22Rv1 (cell line): Measurements from ENCODE around the gene PKN1.
A peak's percentile ranks its signal among the peaks of the same experiment; 100 is the strongest.

Experiments
- H3K27ac ChIP-seq: fragments of 450-650 bp; 2 replicates; pipeline ENCODE4 v1.5.1; 2017
- ZFX ChIP-seq: fragments of 450-650 bp; IDR thresholded peaks from 2 replicates; pipeline ENCODE4 v1.6.1; 2017; ENCODE audit warnings: antibody characterized with exemption, borderline replicate concordance
- TF ChIP-seq, protein P1 (sequence below): fragments of 450-650 bp; IDR thresholded peaks from 2 replicates; pipeline ENCODE4 v1.5.1; 2017; ENCODE audit warnings: mild to moderate bottlenecking

PKN1 gene

DNA sequence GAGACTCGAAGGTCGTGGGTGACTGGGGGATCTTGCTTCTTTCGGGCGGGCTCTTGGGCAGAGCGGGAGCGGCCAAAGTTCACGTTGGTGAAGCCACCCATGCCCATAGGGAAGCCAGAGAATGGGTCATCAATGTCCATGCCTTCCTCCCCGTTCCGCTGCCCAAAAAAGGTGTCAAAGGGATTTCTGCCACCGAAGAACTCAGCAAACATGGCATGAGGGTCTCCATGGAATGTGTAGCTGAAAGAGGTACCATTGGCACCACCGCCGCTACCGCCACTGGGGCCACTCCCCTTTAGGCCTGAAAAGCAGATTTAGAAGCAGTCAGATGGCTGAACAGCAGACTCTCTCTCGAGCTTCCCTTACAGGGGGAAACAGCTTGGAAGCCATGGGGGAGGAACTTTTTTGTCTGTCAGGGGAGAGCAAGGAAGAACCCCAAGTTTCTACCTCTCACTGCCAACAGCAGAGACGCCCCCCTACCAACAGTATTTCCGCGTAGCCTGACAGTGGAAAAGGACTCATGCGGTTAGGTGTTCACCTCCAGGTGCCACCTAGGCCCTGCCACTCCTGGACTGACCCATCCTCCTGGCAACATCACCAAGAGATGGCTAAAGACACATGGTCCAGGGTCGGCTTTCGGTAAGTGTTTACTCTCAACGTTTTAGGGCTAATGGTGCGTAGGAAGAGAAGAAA, 83.8 kb downstream of the PKN1 start:
- H3K27ac ChIP-seq, result peak overlapping the region; percentile 92
- TF ChIP-seq, protein P1, sequence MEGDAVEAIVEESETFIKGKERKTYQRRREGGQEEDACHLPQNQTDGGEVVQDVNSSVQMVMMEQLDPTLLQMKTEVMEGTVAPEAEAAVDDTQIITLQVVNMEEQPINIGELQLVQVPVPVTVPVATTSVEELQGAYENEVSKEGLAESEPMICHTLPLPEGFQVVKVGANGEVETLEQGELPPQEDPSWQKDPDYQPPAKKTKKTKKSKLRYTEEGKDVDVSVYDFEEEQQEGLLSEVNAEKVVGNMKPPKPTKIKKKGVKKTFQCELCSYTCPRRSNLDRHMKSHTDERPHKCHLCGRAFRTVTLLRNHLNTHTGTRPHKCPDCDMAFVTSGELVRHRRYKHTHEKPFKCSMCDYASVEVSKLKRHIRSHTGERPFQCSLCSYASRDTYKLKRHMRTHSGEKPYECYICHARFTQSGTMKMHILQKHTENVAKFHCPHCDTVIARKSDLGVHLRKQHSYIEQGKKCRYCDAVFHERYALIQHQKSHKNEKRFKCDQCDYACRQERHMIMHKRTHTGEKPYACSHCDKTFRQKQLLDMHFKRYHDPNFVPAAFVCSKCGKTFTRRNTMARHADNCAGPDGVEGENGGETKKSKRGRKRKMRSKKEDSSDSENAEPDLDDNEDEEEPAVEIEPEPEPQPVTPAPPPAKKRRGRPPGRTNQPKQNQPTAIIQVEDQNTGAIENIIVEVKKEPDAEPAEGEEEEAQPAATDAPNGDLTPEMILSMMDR, result no peak
- TF ChIP-seq ZFX, result no peak

DNA sequence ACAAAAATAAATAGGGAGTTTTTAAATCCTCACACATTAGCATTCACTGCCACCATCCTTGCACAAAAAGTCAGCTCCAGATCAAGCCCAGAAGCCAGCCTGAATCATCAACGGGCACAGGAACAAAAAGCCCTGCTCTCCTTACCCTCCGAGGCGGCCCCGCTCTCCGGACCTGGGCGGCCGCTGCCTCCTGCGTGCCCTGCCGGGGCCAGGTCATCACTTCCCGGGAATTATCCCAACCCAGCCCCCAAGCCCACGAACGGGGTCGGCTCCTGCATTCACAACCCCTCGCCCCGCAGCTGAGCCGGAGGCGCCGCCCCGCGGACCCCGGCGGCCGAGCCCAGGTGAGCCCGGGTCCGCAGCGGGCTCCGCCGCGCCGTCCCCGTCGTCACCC, 84.3 kb downstream of the PKN1 start:
- TF ChIP-seq, protein P1, result no peak
- no peak for TF ChIP-seq ZFX
- peak overlapping the region; percentile 92 for H3K27ac ChIP-seq

DNA sequence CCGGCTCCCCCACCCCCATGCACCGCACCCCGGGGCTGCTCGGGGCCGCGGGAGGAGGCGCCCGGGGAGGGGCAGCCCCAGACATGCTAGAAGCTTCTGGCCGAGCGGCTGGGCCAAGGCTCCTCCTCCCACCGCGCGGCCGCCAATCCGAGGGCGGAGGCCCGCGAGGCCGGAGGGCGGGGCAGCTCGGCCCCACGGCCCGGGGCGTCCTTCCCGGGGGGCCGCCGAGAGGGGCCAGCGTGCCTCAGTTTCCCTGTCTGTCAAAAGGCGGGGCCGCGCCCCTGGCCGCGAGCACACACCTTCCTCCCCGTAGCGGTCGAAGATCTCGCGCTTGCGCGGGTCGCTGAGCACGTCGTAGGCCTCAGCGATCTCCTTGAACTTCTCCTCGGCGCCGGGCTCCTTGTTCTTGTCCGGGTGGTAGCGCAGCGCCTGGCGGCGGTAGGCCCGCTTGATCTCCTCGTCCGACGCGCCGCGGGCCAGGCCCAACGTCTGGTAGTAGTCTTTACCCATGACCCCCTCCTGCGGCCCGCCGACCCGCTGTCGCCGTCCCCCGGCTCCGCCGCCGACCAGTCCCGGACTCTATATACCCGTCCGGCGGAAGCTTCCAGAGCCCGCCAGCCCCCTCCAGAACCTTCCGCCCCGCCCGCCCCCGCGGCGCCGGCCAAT, 84.9 kb downstream of the PKN1 start, which contains the start of gene DNAJB1:
DNAJB1 (minus strand) TSS at position 558 of the 666 bp plus-strand sequence; CDS start at position 510, 48 bp downstream.
- TF ChIP-seq, protein P1, result no peak
- TF ChIP-seq ZFX, result no peak
- H3K27ac ChIP-seq, result peak within 1 kb of the TSS; percentile 92

DNA sequence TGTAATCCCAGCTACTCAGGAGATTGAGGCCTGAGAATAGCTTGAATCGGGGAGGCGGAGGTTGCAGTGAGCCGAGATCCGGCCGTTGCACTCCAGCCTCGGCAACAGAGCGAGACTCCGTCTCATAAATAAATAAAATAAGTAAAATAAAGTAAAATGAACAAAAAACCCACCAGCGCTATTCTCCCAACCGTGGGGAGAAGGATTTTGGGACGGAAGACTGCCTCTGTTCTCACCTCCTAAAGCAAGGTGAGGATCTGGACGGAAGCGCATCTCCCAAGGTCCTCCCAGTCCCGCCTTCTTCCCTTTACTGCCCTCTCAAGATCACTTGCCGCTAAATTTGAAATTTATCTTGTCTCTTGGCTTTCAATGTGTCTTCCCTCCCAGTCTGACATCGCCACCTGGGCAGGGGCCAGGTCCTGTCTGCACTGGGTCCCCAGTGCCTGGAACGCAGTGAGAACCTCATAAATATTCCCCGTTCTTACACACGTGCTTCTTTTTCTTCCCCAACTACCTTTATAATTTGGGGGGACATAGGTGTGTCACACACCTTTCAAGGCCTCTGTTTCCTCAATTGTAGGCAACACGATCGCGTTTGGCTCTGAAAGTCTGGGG, 86.2 kb downstream of the PKN1 start:
- TF ChIP-seq, protein P1, result no peak
- TF ChIP-seq ZFX, result no peak
- H3K27ac ChIP-seq, result peak overlapping the region; percentile 92

DNA sequence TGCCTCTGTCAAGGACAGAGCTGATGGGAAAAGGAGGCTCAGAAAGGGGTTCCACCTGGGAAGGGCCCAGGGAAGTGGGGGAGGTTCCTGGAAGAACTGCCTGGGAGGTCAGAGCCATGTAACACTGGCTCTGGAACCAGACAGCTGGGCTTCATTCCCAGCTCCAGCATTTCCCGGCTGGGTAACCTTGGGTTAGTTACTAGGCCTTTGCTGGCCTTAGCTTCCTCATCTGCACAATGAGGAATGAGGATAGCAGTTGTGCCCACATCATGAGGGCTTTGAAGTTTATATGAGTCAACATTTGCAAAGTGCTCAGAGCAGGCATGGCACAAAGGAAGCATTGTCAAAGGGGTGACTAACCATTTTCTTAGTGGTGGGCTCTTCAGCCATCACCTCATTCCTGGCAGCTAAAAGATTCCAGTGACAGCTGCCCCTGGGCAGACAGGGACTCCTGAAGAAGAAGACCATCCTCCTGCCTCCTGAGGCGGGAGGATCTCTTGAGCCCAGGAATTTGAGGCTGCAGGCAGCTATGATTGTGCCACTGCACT, 86.8 kb downstream of the PKN1 start:
- H3K27ac ChIP-seq, result peak overlapping the region; percentile 92
- TF ChIP-seq ZFX, result no peak
- TF ChIP-seq, protein P1, result no peak

DNA sequence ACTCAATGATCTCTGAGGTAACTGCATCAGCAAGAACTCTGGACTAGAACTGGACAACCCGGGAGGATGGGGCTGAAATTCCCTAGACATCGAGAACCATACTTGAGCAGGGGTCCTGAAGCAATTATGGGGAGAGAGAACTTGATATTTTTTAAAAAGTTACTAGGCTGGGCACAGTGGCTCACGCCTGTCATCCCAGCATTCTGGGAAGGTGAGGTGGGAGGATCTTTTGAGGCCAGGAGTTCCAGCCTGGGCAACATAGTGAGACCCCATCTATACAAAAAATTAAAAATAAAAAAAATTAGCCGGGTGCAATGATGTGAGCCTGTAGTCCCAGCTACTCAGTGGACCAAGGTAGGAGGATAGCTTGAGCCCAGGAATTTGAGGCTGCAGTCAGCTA, 87.4 kb downstream of the PKN1 start:
- H3K27ac ChIP-seq, result peak overlapping the region; percentile 92
- TF ChIP-seq, protein P1, result no peak
- no peak for TF ChIP-seq ZFX
